BJ (cell line): Measurements from ENCODE around the gene LMO2. TPM values are rescaled to one million over a fixed set of nuclear protein-coding genes. Genes with fewer than 3 reads are reported as not detected.

Experiments used
- CTCF ChIA-PET: fragments of 350-600 bp; formaldehyde crosslinking; extraction: SDS; loops from one replicate; lab custom pipeline; 2021; ENCODE audit warnings: antibody characterized with exemption, inconsistent platforms; lab: Yijun Ruan, JAX
- POLR2A ChIA-PET: fragments of 300-600 bp; sonication (Branson Sonifier 250); formaldehyde crosslinking; extraction: SDS; loops from one replicate; lab custom pipeline; 2021; ENCODE audit warnings: antibody characterized with exemption; lab: Charles Lee
- DNase-seq: peaks from one replicate; pipeline ENCODE4 v3.0.0-alpha.2; 2011; ENCODE audit warnings: low read depth
- H3K27me3 ChIP-seq: 2 replicates; pipeline ENCODE4 v1.6.0; 2011; ENCODE audit warnings: low read length; ENCODE audit not compliant: control insufficient read depth, insufficient read depth
- H3K36me3 ChIP-seq: 2 replicates; pipeline ENCODE4 v1.5.1; 2011; ENCODE audit warnings: low read length; ENCODE audit not compliant: control insufficient read depth, insufficient read depth
- H3K4me3 ChIP-seq: 2 replicates; pipeline ENCODE4 v1.5.1; 2011; ENCODE audit warnings: low read depth, mild to moderate bottlenecking, control low read depth, low read length
- polyA plus RNA-seq: library from polyadenylated mRNA; depleted of rRNA; stranded (reverse); fragments of >200 nt; gene quantifications from 2 replicates; pipeline ENCODE4 v1.2.3, GENCODE V29; 2011
- TF ChIP-seq, protein P1 (sequence below): IDR thresholded peaks from 2 replicates; pipeline ENCODE4 v1.5.1; 2011; ENCODE audit warnings: low read depth, mild to moderate bottlenecking, control low read depth, inconsistent platforms, low read length, moderate library complexity; ENCODE audit not compliant: insufficient read depth

The LMO2 gene
- polyA plus RNA-seq, 1 experiment = not detected

DNA sequence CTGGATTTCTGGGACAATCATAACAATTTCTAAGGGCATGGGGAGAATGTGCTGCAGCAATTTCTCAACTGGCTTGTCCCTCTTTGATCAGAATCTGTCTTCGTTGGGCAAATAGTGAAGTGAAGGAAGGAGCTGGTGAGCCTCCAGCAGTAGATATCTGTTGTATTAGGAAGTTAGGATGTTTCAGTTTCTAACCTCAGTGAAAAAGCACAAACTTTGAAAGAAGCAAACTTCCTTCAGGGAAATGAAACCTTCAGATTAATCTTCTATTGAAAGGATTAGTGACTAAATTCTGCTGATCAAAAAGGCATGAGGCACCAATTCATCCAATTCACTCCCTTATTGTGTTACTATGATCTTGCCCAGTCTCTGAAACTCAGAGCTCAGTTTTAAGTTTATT, 24.3 kb downstream of the LMO2 start:
- no peak for DNase-seq
- ChIA-PET CTCF (interaction anchor here (1.1 to 4.7 kb wide), 7 partner anchors 8 to 128 kb away, joined by 3 to 35 read pairs (median 4); no protein-coding TSS in a partner anchor), POLR2A (no interaction called here)
- TF ChIP-seq, protein P1, sequence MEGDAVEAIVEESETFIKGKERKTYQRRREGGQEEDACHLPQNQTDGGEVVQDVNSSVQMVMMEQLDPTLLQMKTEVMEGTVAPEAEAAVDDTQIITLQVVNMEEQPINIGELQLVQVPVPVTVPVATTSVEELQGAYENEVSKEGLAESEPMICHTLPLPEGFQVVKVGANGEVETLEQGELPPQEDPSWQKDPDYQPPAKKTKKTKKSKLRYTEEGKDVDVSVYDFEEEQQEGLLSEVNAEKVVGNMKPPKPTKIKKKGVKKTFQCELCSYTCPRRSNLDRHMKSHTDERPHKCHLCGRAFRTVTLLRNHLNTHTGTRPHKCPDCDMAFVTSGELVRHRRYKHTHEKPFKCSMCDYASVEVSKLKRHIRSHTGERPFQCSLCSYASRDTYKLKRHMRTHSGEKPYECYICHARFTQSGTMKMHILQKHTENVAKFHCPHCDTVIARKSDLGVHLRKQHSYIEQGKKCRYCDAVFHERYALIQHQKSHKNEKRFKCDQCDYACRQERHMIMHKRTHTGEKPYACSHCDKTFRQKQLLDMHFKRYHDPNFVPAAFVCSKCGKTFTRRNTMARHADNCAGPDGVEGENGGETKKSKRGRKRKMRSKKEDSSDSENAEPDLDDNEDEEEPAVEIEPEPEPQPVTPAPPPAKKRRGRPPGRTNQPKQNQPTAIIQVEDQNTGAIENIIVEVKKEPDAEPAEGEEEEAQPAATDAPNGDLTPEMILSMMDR = no peak
- H3K27me3 ChIP-seq = peaks cover 37% of the 10 kb centered on the region
- no peaks in the 10 kb centered on the region for H3K36me3 ChIP-seq
- no peak overlapping the region for H3K4me3 ChIP-seq

DNA sequence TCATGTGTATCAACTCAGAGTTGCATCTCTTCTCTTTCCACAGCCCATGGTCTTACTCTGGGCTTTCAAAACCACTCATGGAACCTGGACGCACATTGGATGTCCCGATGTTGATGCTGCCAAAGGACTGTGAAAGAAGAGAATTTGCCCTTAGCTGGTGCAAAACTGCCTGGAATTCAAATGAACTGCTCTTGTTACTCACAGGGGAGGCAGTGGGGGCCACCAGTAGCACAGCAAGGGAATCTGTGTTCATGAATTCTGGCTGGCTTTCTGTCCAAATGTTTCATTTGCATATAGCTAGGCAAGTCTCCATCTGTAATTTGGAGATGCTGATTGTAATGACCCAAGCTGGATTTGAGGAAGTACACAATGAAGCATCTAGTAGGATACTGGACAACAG, 24.9 kb downstream of the LMO2 start:
- TF ChIP-seq, protein P1 = no peak
- Histone ChIP-seq H3K27me3 (peaks cover 42% of the 10 kb centered on the region), H3K36me3 (no peaks in the 10 kb centered on the region), H3K4me3 (no peak overlapping the region)
- POLR2A ChIA-PET = no interaction called here
- DNase-seq = no peak
- CTCF ChIA-PET = interaction anchor here (0.8 to 4.7 kb wide), 7 partner anchors 9 to 129 kb away, joined by 3 to 35 read pairs (median 4); no protein-coding TSS in a partner anchor

DNA sequence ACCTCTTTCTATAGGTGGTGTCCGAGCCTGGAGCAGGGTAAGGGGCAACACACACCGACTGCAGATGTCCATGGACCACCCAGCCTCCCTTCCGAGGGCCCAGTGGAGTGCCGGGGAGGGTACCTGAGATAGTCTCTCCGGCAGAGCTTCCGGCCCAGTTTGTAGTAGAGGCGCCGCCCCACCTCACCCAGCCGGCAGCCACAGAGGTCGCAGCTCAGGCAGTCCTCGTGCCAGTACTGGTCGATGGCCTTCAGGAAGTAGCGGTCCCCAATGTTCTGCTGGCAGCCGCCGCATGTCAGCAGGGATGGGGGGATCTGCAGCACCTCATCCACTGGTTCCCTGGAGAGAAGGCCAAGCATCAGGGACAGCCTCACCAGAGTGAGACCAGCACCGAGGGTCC, 27.4 kb downstream of the LMO2 start:
- H3K36me3 ChIP-seq = no peaks in the 10 kb centered on the region
- H3K27me3 ChIP-seq = peaks cover 42% of the 10 kb centered on the region
- TF ChIP-seq, protein P1 = no peak
- H3K4me3 ChIP-seq = no peak overlapping the region
- CTCF ChIA-PET = interaction anchor here (0.6 to 3.9 kb wide), 3 partner anchors 36 to 123 kb away, joined by 3 to 15 read pairs (median 12); no protein-coding TSS in a partner anchor
- no peak for DNase-seq
- POLR2A ChIA-PET = no interaction called here

DNA sequence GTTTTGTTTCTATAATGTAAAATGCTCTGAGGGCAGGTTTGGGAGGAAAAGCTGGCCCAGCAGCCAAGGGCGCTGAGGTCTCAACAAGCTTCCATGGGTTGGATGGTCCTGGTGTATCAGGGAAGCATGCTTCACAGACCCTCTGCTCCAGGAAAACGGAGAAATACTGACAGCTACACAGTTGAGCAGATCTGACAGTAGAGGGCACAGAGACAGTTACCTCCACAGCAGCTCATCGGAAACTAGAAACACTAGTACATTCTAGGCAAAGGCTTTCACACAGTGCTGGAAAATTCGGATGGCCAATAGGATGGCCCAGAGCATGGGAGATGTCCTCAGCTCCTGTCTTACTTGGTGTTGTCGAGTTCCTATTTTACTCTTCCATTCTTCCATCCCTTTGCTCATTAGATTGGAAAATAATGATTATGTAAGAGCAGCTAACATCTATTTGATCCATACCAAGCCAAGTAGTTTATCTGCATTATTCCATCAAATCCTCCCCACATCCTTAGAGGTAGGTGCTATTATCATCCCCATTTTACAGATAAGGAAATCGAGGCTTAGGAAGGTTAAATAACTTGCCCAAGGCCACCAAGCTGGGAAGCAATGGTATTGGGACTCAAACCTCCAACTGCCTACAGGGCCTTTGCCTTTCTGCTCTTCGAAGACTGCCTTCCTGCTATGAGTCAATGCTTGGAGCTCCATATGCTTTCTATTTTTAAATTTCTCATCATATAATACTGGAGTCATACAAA, 28.3 kb downstream of the LMO2 start:
- Histone ChIP-seq H3K27me3 (peaks cover 40% of the 10 kb centered on the region), H3K4me3 (no peak overlapping the region), H3K36me3 (no peaks in the 10 kb centered on the region)
- TF ChIP-seq, protein P1 = no peak
- POLR2A ChIA-PET = no interaction called here
- DNase-seq = no peak
- CTCF ChIA-PET = interaction anchor here (0.6 to 3.9 kb wide), 6 partner anchors 13 to 124 kb away, joined by 3 to 15 read pairs (median 4); no protein-coding TSS in a partner anchor

DNA sequence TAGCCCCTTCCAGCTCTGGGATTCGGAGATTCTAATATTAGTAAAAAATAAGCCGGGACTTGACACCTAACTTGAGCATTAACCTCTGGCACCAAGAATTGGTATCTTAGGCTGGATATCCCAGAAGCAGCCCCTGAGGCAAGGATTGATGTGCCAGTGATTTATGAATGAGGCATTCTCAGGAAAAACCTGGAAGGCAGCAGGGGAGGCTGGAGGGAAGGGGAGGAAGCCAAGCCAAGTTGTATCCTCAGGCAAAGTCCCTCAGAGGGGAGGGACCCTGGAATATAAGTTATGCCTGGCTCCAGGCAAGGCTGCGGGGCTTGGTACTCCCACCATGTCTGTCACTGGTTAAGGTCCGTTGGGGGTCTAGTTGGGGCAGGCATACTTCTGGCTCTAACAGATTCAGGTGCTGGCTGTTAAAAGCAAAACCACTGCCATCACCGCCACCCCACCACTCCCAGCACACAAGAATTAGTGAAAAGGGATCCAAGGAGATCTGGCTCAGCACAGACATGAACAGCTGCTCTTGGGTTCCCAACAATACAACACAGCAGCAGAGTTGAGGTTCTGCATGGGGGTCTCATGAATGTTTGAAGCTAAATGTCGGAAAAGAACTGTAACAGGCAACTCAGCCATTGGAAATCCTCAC, 29.8 kb downstream of the LMO2 start:
- Histone ChIP-seq H3K27me3 (peaks cover 28% of the 10 kb centered on the region), H3K36me3 (no peaks in the 10 kb centered on the region), H3K4me3 (no peak overlapping the region)
- TF ChIP-seq, protein P1 = no peak
- ChIA-PET POLR2A (no interaction called here), CTCF (interaction anchor here (0.7 to 6.7 kb wide), 3 partner anchors 109 to 331 kb away, joined by 4 to 81 read pairs (median 15); no protein-coding TSS in a partner anchor)
- no peak for DNase-seq
